Caco-2 (cell line): ENCODE measurements around the gene TRIM16. TPM values are rescaled to one million over a fixed set of nuclear protein-coding genes. Genes with fewer than 3 reads are reported as not detected.

Source experiments
- BruUV-seq: library from RNA; stranded (reverse); fragments of 400-500 nt; replicated peaks from 2 replicates; lab custom pipeline; 2021; lab: Mats Ljungman, UMichigan
- CTCF ChIA-PET: fragments of 300-600 bp; sonication (Branson Sonifier 250); formaldehyde crosslinking; loops from one replicate; lab custom pipeline; 2022; ENCODE audit warnings: antibody characterized with exemption; lab: Charles Lee
- POLR2A ChIA-PET: fragments of 300-600 bp; sonication (Branson Sonifier 250); formaldehyde crosslinking; loops from one replicate; lab custom pipeline; 2022; ENCODE audit warnings: antibody characterized with exemption; lab: Charles Lee
- DNase-seq, 2 experiments: peaks; one replicate each; pipeline versions ENCODE4 v3.0.0 to v3.0.0-alpha.2; 2020 to 2022
- H3K27me3 ChIP-seq: replicated peaks from 2 replicates; pipeline ENCODE4 v1.6.0; 2011; ENCODE audit warnings: low read length; ENCODE audit not compliant: control insufficient read depth, insufficient read depth
- H3K36me3 ChIP-seq: 2 replicates; pipeline ENCODE4 v1.5.1; 2011; ENCODE audit warnings: low read length; ENCODE audit not compliant: control insufficient read depth, insufficient read depth
- H3K4me1 ChIP-seq: fragments of 250-450 bp; sonication (Bioruptor Pico); 2 replicates; pipeline ENCODE4 v1.5.1; 2020; ENCODE audit warnings: mild to moderate bottlenecking
- H3K4me3 ChIP-seq: 2 replicates; pipeline ENCODE4 v1.5.1; 2011; ENCODE audit warnings: low read depth, mild to moderate bottlenecking, control low read depth, low read length
- H3K9me3 ChIP-seq: fragments of 250-450 bp; sonication (Bioruptor Pico); 2 replicates; pipeline ENCODE4 v1.5.1; 2020; ENCODE audit warnings: mild to moderate bottlenecking, moderate library complexity
- H3K27ac Mint-ChIP-seq: one replicate; pipeline ENCODE4 v1.8.0; 2022; ENCODE audit warnings: mixed read lengths; ENCODE audit not compliant: unreplicated experiment
- H3K27me3 Mint-ChIP-seq: one replicate; pipeline ENCODE4 v1.8.0; 2022; ENCODE audit warnings: mixed read lengths; ENCODE audit not compliant: insufficient read depth, unreplicated experiment
- H3K36me3 Mint-ChIP-seq: one replicate; pipeline ENCODE4 v1.8.0; 2022; ENCODE audit warnings: mild to moderate bottlenecking, mixed read lengths; ENCODE audit not compliant: insufficient read depth, unreplicated experiment
- H3K4me1 Mint-ChIP-seq: one replicate; pipeline ENCODE4 v1.8.0; 2022; ENCODE audit warnings: low read depth, mixed read lengths; ENCODE audit not compliant: unreplicated experiment
- H3K4me3 Mint-ChIP-seq: one replicate; pipeline ENCODE4 v1.8.0; 2022; ENCODE audit warnings: mild to moderate bottlenecking, moderate library complexity, mixed read lengths; ENCODE audit not compliant: unreplicated experiment
- H3K9me3 Mint-ChIP-seq: one replicate; pipeline ENCODE4 v1.8.0; 2022; ENCODE audit warnings: mixed read lengths; ENCODE audit not compliant: unreplicated experiment
- CTCF ChIP-seq, 2 experiments: fragments of 200-600 bp in 1 of 2; IDR thresholded peaks; 1 replicate in 1 of 2; 2 replicates in 1 of 2; pipeline versions ENCODE4 v1.5.1 to v1.8.0; 2011 to 2022; ENCODE audit warnings: antibody characterized with exemption in 1 of 2, control low read depth in 1 of 2, inconsistent platforms in 1 of 2, low read depth in 1 of 2, low read length in 1 of 2, mild to moderate bottlenecking in 1 of 2, moderate library complexity in 1 of 2; ENCODE audit not compliant: insufficient read depth in 1 of 2, severe bottlenecking in 1 of 2, unreplicated experiment in 1 of 2
- intact Hi-C: fragments of 100-400 bp; cut with micrococcal nuclease; formaldehyde crosslinking; loops from one replicate; pipeline ENCODE4 v1.10.0; 2022; ENCODE audit not compliant: unreplicated experiment
- total RNA-seq: library from RNA; stranded (reverse); gene quantifications from 2 replicates; pipeline ENCODE4 v1.2.3, GENCODE V29; 2022

TRIM16 gene
- total RNA-seq, 1 experiment from 2014 or later: 12.4 TPM

GRCh38 chr17:15663176-15663575 lies 20.9 kb downstream of the TRIM16 start:
- intact Hi-C loops: no loop called here
- Mint-ChIP-seq H3K27me3 (no peaks in the 10 kb centered on the region), H3K4me1 (no peaks in the 10 kb centered on the region), H3K4me3 (no peak overlapping the region), H3K36me3 (peaks cover 9% of the 10 kb centered on the region), H3K9me3 (no peaks in the 10 kb centered on the region), H3K27ac (no peak overlapping the region)
- no peaks in the 10 kb centered on the region for H3K9me3 ChIP-seq
- no peaks in the 10 kb centered on the region for H3K36me3 ChIP-seq
- H3K4me1 ChIP-seq: peaks cover 23% of the 10 kb centered on the region
- H3K4me3 ChIP-seq: no peak overlapping the region
- H3K27me3 ChIP-seq: no peaks in the 10 kb centered on the region
- DNase-seq: no peak
- POLR2A ChIA-PET: no interaction called here
- no TSS peak for BruUV-seq
- no peak for TF ChIP-seq CTCF (IDR thresholded peaks at IDR 0.05; ENCODE audit: insufficient read depth in 1 of 2, low read depth in 1 of 2, low read length in 1 of 2, severe bottlenecking in 1 of 2, unreplicated experiment in 1 of 2)
- CTCF ChIA-PET: no interaction called here

GRCh38 chr17:15662681-15663080 lies 21.4 kb downstream of the TRIM16 start:
- peaks cover 28% of the 10 kb centered on the region for H3K4me1 ChIP-seq
- H3K27me3 ChIP-seq: no peaks in the 10 kb centered on the region
- Mint-ChIP-seq H3K9me3 (no peaks in the 10 kb centered on the region), H3K27me3 (no peaks in the 10 kb centered on the region), H3K4me1 (peaks cover 2% of the 10 kb centered on the region), H3K27ac (no peak overlapping the region), H3K4me3 (no peak overlapping the region), H3K36me3 (peaks cover 10% of the 10 kb centered on the region)
- no peaks in the 10 kb centered on the region for H3K9me3 ChIP-seq
- no peak for DNase-seq
- BruUV-seq: no TSS peak
- ChIA-PET CTCF (no interaction called here), POLR2A (no interaction called here)
- H3K36me3 ChIP-seq: no peaks in the 10 kb centered on the region
- TF ChIP-seq CTCF (IDR thresholded peaks at IDR 0.05; ENCODE audit: insufficient read depth in 1 of 2, low read depth in 1 of 2, low read length in 1 of 2, severe bottlenecking in 1 of 2, unreplicated experiment in 1 of 2): no peak
- intact Hi-C loops: no loop called here
- no peak overlapping the region for H3K4me3 ChIP-seq

GRCh38 chr17:15660077-15660476 lies 24.0 kb downstream of the TRIM16 start:
- Mint-ChIP-seq H3K27me3 (no peaks in the 10 kb centered on the region), H3K36me3 (peaks cover 15% of the 10 kb centered on the region), H3K27ac (peak overlapping the region; percentile 72), H3K9me3 (no peaks in the 10 kb centered on the region), H3K4me3 (no peak overlapping the region), H3K4me1 (peaks cover 12% of the 10 kb centered on the region)
- no peak overlapping the region for H3K4me3 ChIP-seq
- no peaks in the 10 kb centered on the region for H3K27me3 ChIP-seq
- intact Hi-C loops: no loop called here
- DNase-seq: no peak
- POLR2A ChIA-PET: no interaction called here
- no peaks in the 10 kb centered on the region for H3K36me3 ChIP-seq
- no TSS peak for BruUV-seq
- no peak for TF ChIP-seq CTCF (IDR thresholded peaks at IDR 0.05; ENCODE audit: insufficient read depth in 1 of 2, low read depth in 1 of 2, low read length in 1 of 2, severe bottlenecking in 1 of 2, unreplicated experiment in 1 of 2)
- H3K4me1 ChIP-seq: peaks cover 44% of the 10 kb centered on the region
- no peaks in the 10 kb centered on the region for H3K9me3 ChIP-seq
- CTCF ChIA-PET: no interaction called here
